Fibroblast of skin of right quadriceps (primary cell): Measurements from ENCODE around the gene TMEM107.
"Not testable (repeated sequence)": the region's sequence is repeated elsewhere in the genome, so short reads cannot be mapped to it uniquely, and the experiment has no call there.

Experiments
- DNase-seq: peaks from one replicate; pipeline ENCODE4 v3.0.0-alpha.2; 2013

The TMEM107 gene

DNA sequence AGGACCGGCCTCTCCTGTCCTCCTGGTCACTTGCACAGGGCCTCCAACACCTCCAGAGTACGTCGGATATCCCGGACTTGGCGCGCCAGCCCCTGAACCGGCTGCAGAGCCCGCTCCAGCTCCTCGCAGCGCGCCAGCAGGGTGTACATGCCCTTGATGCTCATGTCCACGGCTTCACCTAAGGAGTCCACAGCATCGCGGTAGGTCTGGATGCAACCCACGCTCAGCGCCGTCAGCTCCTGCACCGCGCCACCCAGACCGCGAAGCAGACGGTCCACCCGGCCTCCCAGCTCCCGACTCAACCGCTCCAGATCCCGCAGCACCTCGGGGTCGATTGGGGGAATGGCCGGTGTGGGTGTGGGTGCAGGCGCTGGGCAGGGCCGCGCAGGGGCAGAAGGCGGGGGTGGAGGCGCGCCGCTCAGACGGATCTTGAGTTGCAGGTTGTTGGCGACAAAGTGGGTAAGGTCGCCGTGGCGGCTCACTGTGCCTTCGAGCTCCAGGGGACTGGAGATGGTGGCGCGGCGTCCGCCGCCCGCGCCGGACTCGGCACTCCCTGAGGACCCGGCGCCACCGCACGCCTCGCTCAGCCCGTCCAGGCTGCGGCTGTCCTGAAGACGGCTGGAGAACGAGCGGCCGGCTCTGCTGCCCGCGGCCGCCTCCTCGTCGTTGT lies 13.0 kb upstream of the TMEM107 start:
- DNase-seq, result no peak

- DNase-seq, result no peak
Measured at GRCh38 chr17:8188263-8188839, 12.2 kb upstream of the TMEM107 start.

DNA sequence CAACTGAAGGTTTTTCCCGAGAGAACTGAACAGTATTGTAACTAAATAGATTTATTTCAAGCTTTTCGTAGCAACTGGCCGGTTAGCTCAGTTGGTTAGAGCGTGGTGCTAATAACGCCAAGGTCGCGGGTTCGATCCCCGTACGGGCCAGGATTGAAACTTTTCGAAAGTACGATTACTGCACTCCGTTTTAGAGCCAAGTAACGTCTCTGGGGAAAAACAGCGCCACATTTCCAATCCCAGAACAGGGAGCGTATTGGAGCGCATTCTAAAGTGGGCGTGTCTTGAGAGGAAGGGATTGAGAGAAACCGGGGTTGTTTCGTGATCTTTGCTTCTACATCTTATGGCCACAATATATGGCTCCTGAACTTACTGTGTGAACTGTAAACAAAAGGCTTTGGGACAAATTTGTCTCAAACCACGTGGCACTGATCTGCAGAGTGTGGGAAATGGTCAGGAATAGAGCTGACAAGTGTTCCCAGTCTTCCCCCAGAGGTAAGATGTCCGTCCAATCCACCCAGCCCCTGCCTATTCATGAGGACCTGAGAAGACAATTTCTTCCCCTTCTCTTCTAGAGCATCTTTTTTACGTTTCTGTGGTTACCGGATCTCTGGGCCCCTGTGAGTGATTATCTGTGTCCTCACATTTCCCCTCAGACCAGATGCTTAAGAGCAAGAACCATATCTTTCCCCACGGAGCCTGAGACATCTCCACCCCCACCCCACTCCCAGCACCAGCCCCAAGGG lies 11.5 kb upstream of the TMEM107 start:
- DNase-seq, result peak; percentile 100

DNA sequence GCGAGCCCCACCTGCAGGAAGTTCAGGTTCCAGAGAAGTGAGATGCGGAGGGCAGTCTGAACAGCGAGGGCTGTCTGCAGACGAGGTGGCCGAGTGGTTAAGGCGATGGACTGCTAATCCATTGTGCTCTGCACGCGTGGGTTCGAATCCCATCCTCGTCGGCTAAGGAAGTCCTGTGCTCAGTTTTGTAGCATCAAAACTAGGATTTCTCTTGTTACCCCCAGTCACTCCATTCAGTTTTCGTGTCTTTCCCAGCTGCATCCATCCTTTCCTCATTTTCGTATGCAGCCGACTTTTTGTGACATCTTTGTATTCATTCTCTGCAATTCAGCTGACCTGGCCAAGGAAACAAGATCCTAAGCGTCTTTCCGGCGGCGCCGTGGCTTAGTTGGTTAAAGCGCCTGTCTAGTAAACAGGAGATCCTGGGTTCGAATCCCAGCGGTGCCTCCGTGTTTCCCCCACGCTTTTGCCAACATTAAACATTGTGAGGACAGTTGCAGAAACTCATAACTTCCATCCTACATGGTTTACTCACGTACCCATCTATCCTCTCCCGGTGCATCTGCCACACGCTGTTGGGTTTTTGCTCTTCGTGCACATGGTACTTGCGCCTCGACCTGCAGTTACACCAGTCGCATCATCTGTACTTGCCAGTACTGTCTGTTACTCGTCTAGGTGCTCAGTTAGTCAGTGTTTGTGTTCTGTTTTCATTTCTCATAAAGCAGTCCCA lies 10.8 kb upstream of the TMEM107 start:
- peak; percentile 97 for DNase-seq

DNA sequence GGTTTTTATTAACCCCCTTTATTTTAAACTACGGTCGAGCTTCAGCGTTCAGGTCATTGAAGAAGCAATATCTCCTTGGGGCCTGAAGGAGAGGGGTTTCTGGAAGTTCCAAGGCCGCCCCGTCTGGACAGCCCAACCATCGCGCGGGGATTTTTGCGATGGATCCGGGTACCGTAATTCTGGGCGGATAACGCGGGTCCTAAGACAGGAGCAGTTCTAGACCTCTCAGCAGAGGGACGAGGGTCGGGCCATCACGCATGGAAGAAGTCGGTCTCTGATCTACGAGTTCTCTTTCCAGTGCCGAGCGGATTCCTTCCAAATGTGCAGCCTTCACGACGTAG lies 10.2 kb upstream of the TMEM107 start:
- no peak for DNase-seq

DNA sequence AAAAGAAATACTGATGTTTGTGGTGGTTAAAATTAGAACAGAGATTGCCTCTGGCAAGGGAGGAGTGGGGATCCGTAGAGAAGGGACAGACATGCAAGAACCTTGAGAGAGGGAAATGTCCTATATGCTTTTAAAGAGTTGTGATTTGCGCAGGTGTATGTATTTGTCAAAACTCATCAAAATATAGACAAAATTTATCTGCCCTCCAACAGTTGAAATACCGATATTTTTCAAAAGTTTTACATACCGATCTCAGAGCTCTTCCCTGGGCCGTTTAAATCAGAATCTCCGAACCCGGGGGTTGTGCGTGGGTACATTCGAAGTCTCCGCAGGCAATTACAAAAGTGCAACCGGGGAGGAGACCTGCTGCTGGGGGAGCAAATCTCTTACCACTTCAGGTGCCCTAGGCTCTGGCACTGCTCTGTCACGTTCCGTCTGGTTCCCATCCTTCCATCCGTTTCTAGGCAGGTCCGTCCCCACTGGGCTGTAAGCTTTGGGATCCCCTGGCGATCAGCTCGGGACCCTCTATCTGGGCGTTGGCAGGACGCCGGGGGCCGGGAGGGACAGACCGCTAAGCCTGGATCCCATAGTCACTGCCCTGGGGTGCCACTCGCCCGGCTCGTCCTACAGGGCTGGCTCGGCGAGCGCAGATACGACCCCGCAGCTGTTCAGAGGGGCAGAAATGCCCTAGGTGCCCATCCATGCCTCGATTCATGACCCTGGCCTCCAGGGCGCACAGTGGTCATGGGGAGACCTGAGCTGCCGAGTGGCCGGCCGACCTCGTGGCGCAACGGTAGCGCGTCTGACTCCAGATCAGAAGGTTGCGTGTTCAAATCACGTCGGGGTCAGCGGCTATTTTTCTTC lies 9.6 kb upstream of the TMEM107 start:
- peak; percentile 70 for DNase-seq

GRCh38 chr17:8176998-8177731 lies 985 bp upstream of the TMEM107 start:
- no peak for DNase-seq

- no peak for DNase-seq
Measured at GRCh38 chr17:8175795-8176196, 384 bp downstream of the TMEM107 start.

- DNase-seq, result no peak
Measured at GRCh38 chr17:8173871-8174322, 2.3 kb downstream of the TMEM107 start.

DNA sequence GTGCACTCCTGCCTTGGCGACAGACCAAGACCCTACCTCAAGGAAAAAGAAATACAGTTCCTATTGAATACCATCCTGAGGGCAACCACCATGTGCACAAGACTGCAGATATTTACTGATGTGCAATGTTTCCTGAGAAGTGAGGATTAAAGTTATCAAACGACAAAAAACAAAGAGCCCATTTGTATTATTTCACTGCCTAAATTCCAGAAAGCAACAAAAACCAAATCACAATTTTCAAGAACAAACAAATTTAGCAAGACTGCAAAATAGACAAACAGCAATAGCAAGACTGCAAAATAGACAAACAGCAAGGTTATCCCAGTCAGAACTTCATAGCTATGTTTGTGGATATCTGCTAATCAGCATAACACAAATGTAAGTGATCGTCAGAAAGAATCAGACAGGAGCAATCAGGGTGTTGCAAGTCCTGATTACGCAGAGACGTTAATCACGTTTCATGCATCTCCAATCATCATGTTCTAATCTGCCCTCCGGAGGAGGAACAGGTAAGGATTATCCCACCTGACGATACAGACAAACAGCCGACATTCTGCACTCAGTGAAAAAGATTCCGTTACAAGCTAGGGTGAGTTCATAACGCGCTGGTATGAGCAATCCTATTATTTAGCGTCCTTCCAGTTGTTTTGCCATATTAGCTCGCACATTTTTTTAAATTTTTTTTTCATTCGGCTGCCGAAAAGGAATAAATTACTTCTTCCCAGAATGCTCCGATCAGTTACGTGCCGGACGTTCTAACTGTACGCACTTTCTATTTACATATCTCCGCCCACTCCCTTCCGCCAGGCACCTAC lies 2.9 kb downstream of the TMEM107 start:
- DNase-seq, result peak; percentile 99

DNA sequence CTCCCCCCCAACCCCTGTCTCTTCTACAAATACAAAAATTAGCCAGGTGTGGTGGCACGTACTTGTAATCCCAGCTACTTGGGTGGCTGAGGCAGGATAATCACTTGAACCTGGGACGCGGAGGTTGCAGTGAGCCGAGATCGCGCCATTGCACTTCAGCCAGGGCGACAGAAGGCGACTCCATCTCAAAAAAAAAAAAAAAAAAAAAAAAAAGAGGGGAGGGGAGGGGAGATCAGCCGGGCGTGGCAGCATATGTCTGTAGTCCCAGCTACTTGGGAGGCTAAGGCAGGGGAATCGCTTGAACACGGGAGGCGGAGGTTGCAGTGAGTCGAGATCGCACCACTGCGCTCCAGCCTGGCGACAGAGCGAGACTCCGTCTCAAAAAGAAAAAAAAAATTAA lies 6.0 kb downstream of the TMEM107 start:
- not testable (repeated sequence) for DNase-seq

DNA sequence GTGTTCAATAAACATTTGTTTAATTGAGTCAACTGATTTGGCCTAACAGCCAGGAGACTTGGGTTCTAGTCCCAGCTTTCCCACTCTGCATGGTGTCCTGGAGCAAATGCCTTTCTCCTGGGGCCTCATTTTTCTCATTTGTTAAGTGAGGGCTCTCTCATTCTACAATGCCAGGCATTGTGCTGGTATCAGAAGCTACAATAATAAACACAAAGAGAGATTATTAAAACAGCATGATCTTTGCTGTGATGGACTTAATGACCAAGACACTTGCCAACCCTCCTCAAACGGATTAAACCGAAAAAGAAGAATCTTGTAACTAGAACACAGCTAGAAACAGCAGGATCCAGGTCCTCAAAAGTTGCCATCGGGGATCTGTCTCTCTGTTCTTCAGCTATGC lies 8.7 kb downstream of the TMEM107 start:
- no peak for DNase-seq

- no peak for DNase-seq
Measured at GRCh38 chr17:8166731-8167130, 9.4 kb downstream of the TMEM107 start.

- no peak for DNase-seq
Measured at GRCh38 chr17:8164815-8165131, 11.4 kb downstream of the TMEM107 start.

- DNase-seq, result peak; percentile 49
Measured at GRCh38 chr17:8163978-8164814, 12.0 kb downstream of the TMEM107 start.

GRCh38 chr17:8162997-8163977 lies 12.9 kb downstream of the TMEM107 start:
- DNase-seq, result no peak

DNA sequence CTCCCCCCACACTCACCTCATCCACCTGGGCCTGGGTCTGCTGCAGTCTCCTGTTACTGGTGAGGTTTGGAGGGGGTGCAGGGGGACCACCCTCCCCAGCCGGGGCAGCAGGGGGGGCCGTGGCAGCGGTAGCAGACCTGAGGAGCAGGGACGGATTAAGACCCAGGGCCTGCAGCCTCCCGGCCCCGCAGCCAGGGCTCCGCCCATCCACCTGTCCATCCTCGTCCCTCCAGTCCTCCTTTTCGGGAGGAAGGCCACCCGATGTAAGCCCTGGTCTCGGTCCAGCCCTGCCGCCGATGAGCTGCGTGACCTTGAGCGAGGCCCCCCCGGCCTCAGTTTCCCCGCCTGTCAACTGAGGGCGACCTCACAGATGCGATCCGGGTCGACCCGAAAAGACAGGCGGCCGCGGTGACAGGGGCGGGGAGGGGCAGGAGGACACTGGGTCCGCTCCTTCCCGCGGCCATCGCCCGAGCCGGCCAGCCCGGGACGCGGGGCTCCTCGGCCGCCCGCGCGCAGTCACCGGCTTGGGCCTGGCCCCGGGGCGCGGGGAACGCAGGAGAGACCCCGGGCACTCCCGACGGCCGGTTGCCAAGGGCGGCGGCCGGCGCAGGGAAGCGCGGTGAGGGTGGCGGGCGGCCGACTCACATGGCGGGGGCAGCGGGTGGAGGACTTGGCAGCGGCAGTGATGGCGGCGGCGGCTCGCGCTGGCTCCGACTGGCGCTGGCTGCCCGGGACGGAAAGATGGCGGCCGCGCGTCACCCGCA lies 13.8 kb downstream of the TMEM107 start, which contains the start of gene VAMP2:
VAMP2 (minus strand) TSS at position 716 of the 764 bp plus-strand sequence; CDS start at position 647, 69 bp downstream.
- peak; percentile 72 for DNase-seq
